Astrocyte (in vitro differentiated cells and primary cell): Measurements from ENCODE around the gene SLC39A10.

ENCODE experiments used
- CTCF ChIP-seq: IDR thresholded peaks from 2 replicates; pipeline ENCODE4 v1.5.1; 2011; ENCODE audit warnings: low read depth, mild to moderate bottlenecking, inconsistent platforms, low read length, moderate library complexity; ENCODE audit not compliant: insufficient read depth
- EZH2 ChIP-seq: IDR thresholded peaks from 2 replicates; pipeline ENCODE4 v1.6.1; 2012; ENCODE audit warnings: mild to moderate bottlenecking, low read length, inconsistent platforms; ENCODE audit not compliant: insufficient read depth

- TF ChIP-seq CTCF: no peak
- TF ChIP-seq EZH2: no peak
Observed at GRCh38 chr2:195687320-195688086, 30.5 kb downstream of the SLC39A10 start.
